Measurements from ENCODE around the gene MYO1B.

The MYO1B gene

DNA sequence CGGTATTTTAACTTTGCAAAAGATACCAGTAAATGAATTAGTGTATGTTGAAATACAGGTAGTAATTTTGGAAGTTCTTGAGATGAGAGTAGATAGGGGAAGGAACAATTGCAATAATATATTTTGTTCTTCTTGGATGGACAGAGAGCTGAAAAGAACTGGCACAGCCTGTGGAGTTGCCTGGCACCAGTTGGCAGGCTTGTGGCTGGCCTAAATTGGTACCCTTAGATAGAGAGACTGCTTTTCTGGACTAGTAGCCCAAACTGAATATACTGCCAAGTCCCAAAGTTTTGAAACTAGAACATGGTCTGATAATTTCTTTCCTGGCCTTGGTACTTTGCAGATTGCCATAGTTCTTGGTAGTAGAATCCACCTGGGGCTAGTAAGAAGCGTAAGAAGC lies 26.9 kb downstream of the MYO1B start:
- no peak overlapping the region for H2AFZ ChIP-seq (ENCODE audit: low read length, unreplicated experiment)
- H3K79me2 ChIP-seq (ENCODE audit: control insufficient read depth, insufficient read depth, low read length, unreplicated experiment) = peaks cover 93% of the 10 kb centered on the region
- peaks cover 5% of the 10 kb centered on the region; the same call in 1 of the 2 replicates for H3K36me3 ChIP-seq (ENCODE audit: insufficient read depth, low read length)
- peaks cover 1% of the 10 kb centered on the region for H3K4me1 ChIP-seq (ENCODE audit: control insufficient read depth, insufficient read depth, low read length, unreplicated experiment)
- H3K27ac ChIP-seq (ENCODE audit: low read depth, low read length) = no peak overlapping the region
- H3K27me3 ChIP-seq (ENCODE audit: insufficient read depth, low read length) = no peaks in the 10 kb centered on the region
- no peak overlapping the region for H3K4me3 ChIP-seq (ENCODE audit: low read depth, low read length)

DNA sequence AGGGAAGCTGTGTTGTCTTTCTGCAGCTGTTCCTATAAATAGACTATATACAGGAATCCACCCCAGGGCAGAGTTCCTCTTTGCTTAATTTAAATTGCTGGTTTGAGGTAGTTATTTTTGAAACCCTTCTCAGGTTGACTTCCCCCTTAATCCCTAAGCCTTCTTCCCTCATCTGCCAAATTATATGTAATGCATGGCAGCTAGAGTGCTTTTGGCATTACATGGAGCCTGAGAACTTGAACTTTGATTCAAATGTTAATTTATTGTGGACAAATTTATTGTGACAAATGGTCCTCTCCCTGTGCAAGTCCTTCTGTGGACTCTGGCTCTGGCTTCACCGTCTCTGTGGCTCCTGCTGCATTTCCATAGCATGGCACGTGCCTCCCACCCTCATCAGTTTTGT lies 29.2 kb downstream of the MYO1B start:
- no peak overlapping the region for H2AFZ ChIP-seq (ENCODE audit: low read length, unreplicated experiment)
- no peaks in the 10 kb centered on the region for H3K4me1 ChIP-seq (ENCODE audit: control insufficient read depth, insufficient read depth, low read length, unreplicated experiment)
- H3K4me3 ChIP-seq (ENCODE audit: low read depth, low read length) = no peak overlapping the region
- H3K27ac ChIP-seq (ENCODE audit: low read depth, low read length) = no peak overlapping the region
- peaks cover 73% of the 10 kb centered on the region for H3K79me2 ChIP-seq (ENCODE audit: control insufficient read depth, insufficient read depth, low read length, unreplicated experiment)
- H3K36me3 ChIP-seq (ENCODE audit: insufficient read depth, low read length) = peaks cover 7% of the 10 kb centered on the region; the same call in 1 of the 2 replicates
- H3K27me3 ChIP-seq (ENCODE audit: insufficient read depth, low read length) = no peaks in the 10 kb centered on the region

DNA sequence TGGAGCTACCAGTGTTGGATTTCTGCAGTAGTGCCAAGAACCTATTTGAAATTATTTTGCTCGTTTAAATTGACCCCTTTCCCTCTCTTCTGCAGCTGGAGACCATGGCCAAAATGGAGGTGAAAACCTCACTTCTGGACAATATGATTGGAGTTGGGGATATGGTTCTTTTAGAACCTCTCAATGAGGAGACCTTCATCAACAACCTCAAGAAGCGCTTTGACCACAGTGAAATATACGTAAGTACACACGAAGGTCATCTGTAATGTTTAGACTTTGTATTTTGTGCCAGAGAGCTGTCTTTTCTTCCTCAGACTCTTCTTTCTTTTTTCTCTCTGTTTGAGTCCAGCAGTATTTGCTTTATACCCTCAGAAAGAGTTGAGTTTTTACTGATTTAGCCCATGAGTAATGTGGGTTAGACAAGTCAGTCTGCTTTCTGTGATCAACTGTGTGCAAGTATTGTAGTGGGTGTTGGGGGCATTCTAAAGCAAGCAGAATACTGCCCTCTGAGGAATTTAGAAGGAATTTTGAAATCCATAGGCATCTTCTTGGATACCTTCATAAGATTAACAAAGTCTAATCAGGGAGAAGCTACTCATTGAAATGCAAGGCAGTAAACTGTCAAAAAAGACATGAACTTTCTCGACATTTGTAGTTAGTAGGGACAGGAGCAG lies 31.7 kb downstream of the MYO1B start:
- Histone ChIP-seq H3K27ac (ENCODE audit: low read depth, low read length) (no peak overlapping the region), H2AFZ (ENCODE audit: low read length, unreplicated experiment) (no peak overlapping the region), H3K79me2 (ENCODE audit: control insufficient read depth, insufficient read depth, low read length, unreplicated experiment) (peaks cover 54% of the 10 kb centered on the region), H3K36me3 (ENCODE audit: insufficient read depth, low read length) (peaks cover 7% of the 10 kb centered on the region), H3K27me3 (ENCODE audit: insufficient read depth, low read length) (no peaks in the 10 kb centered on the region), H3K4me3 (ENCODE audit: low read depth, low read length) (no peak overlapping the region), H3K4me1 (ENCODE audit: control insufficient read depth, insufficient read depth, low read length, unreplicated experiment) (no peaks in the 10 kb centered on the region)

GRCh38 chr2:191280290-191280689 lies 35.1 kb downstream of the MYO1B start:
- H3K36me3 ChIP-seq (ENCODE audit: insufficient read depth, low read length) = peaks cover 10% of the 10 kb centered on the region
- no peak overlapping the region for H2AFZ ChIP-seq (ENCODE audit: low read length, unreplicated experiment)
- H3K79me2 ChIP-seq (ENCODE audit: control insufficient read depth, insufficient read depth, low read length, unreplicated experiment) = peaks cover 37% of the 10 kb centered on the region
- H3K27me3 ChIP-seq (ENCODE audit: insufficient read depth, low read length) = no peaks in the 10 kb centered on the region
- H3K4me3 ChIP-seq (ENCODE audit: low read depth, low read length) = no peak overlapping the region
- no peak overlapping the region for H3K27ac ChIP-seq (ENCODE audit: low read depth, low read length)
- H3K4me1 ChIP-seq (ENCODE audit: control insufficient read depth, insufficient read depth, low read length, unreplicated experiment) = no peaks in the 10 kb centered on the region

DNA sequence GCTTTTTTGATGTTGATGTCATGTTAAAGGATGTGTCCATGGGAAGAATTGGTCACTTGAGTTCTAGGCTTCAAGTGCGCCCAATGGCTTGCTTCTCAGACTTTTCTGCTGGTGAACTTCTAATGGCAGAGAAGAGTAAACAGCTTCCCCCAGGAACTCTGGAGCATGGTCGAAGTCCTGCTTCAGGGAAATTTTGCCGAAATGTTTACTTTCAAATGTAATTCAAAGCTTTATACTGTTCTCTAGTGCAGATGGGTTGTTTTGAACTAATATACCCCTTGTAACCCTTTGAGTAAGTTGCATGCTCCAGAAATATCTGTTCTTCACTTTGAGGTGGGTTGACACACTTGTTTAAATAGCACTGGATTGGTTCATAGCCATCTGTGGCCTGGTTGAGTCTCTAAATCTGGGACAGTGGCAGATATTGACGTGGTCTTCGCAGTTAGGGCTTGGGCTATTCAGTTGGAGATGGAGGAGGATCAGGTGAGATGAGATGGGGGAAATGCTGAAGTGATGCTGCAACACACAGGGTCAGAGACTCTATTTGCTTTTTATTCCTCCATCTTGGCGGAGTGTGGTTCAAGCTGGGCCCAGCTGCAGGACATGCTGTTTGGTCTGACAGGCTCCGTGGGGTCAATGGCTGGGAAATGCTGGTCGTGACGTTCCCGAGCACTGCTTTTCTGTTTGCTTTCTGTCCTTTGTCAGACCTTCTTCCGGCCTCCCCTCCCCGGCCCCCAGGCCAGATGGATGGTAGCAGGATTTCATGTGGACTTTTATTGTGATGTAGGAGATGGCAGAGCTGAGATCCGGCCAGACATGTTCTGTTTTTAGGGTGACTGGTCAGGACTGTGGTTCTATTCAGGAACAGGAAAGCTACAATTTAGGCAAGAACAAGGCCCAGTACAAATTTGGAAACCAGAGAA lies 35.9 kb downstream of the MYO1B start:
- Histone ChIP-seq H3K36me3 (ENCODE audit: insufficient read depth, low read length) (peaks cover 10% of the 10 kb centered on the region), H3K27me3 (ENCODE audit: insufficient read depth, low read length) (no peaks in the 10 kb centered on the region), H3K27ac (ENCODE audit: low read depth, low read length) (no peak overlapping the region), H3K79me2 (ENCODE audit: control insufficient read depth, insufficient read depth, low read length, unreplicated experiment) (peaks cover 32% of the 10 kb centered on the region), H3K4me1 (ENCODE audit: control insufficient read depth, insufficient read depth, low read length, unreplicated experiment) (no peaks in the 10 kb centered on the region), H3K4me3 (ENCODE audit: low read depth, low read length) (no peak overlapping the region), H2AFZ (ENCODE audit: low read length, unreplicated experiment) (no peak overlapping the region)

- Histone ChIP-seq H3K27ac (ENCODE audit: low read depth, low read length) (no peak overlapping the region), H3K36me3 (ENCODE audit: insufficient read depth, low read length) (peaks cover 3% of the 10 kb centered on the region; the same call in 1 of the 2 replicates), H3K4me1 (ENCODE audit: control insufficient read depth, insufficient read depth, low read length, unreplicated experiment) (no peaks in the 10 kb centered on the region), H3K79me2 (ENCODE audit: control insufficient read depth, insufficient read depth, low read length, unreplicated experiment) (peaks cover 24% of the 10 kb centered on the region), H2AFZ (ENCODE audit: low read length, unreplicated experiment) (no peak overlapping the region), H3K27me3 (ENCODE audit: insufficient read depth, low read length) (no peaks in the 10 kb centered on the region), H3K4me3 (ENCODE audit: low read depth, low read length) (no peak overlapping the region)
These were observed 40.0 kb downstream of the MYO1B start for GRCh38 chr2:191285252-191285651.

GRCh38 chr2:191287820-191288219 lies 42.6 kb downstream of the MYO1B start:
- Histone ChIP-seq H3K27ac (ENCODE audit: low read depth, low read length) (no peak overlapping the region), H3K27me3 (ENCODE audit: insufficient read depth, low read length) (no peaks in the 10 kb centered on the region), H3K4me1 (ENCODE audit: control insufficient read depth, insufficient read depth, low read length, unreplicated experiment) (peaks cover 10% of the 10 kb centered on the region), H3K4me3 (ENCODE audit: low read depth, low read length) (no peak overlapping the region), H3K36me3 (ENCODE audit: insufficient read depth, low read length) (0 out of 2 replicates have a peak, but pooled peaks cover 3% of the 10 kb centered on the region), H3K79me2 (ENCODE audit: control insufficient read depth, insufficient read depth, low read length, unreplicated experiment) (peaks cover 32% of the 10 kb centered on the region), H2AFZ (ENCODE audit: low read length, unreplicated experiment) (no peak overlapping the region)

- Histone ChIP-seq H3K4me1 (ENCODE audit: control insufficient read depth, insufficient read depth, low read length, unreplicated experiment) (peaks cover 14% of the 10 kb centered on the region), H3K79me2 (ENCODE audit: control insufficient read depth, insufficient read depth, low read length, unreplicated experiment) (peaks cover 42% of the 10 kb centered on the region), H3K36me3 (ENCODE audit: insufficient read depth, low read length) (0 out of 2 replicates have a peak, but pooled peaks cover 2% of the 10 kb centered on the region), H3K27ac (ENCODE audit: low read depth, low read length) (no peak overlapping the region), H2AFZ (ENCODE audit: low read length, unreplicated experiment) (no peak overlapping the region), H3K27me3 (ENCODE audit: insufficient read depth, low read length) (no peaks in the 10 kb centered on the region), H3K4me3 (ENCODE audit: low read depth, low read length) (no peak overlapping the region)
These were observed 43.8 kb downstream of the MYO1B start for GRCh38 chr2:191289049-191289448.

DNA sequence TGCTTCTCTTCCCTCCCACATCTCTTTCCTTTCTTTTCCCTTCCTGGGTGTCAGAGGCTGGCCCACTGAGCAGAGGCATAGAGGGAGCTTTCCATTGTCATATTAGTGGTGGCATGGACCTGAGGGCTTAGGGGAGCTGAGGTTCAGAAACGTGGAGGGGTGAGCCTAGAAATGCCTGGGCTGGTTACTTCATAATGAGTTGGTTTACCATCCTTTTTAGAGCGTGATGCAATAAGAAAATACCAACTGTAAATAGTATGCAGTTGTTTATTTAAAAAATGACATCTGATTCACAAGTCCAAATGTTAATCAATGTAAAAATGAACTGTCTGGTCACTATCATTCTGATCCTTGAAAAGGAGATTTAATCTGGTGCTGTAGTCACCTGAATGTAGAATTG lies 46.3 kb downstream of the MYO1B start:
- Histone ChIP-seq H3K79me2 (ENCODE audit: control insufficient read depth, insufficient read depth, low read length, unreplicated experiment) (peaks cover 34% of the 10 kb centered on the region), H3K4me1 (ENCODE audit: control insufficient read depth, insufficient read depth, low read length, unreplicated experiment) (peaks cover 18% of the 10 kb centered on the region), H3K36me3 (ENCODE audit: insufficient read depth, low read length) (no peaks in the 10 kb centered on the region), H3K4me3 (ENCODE audit: low read depth, low read length) (no peak overlapping the region), H3K27me3 (ENCODE audit: insufficient read depth, low read length) (no peaks in the 10 kb centered on the region), H2AFZ (ENCODE audit: low read length, unreplicated experiment) (no peak overlapping the region), H3K27ac (ENCODE audit: low read depth, low read length) (no peak overlapping the region)

DNA sequence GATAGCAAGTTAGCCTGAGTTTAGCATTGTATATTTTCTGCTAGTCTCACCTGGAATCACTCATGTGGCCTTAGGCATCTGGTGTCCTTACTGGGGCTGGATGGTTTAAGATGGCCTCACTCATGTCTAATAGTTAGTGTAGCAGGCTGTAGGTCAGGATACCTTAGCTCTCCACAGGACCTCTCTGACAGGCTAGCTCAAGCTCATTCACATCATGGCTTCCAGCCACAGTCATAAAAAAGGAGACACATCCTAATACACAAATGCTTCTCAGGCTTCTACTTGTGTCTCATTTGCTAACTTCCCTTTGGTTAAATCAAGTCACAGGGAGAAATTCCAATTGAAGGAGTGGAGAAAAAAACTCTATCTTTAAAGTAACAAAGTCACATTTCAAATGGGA lies 47.7 kb downstream of the MYO1B start:
- Histone ChIP-seq H3K79me2 (ENCODE audit: control insufficient read depth, insufficient read depth, low read length, unreplicated experiment) (peaks cover 34% of the 10 kb centered on the region), H3K4me3 (ENCODE audit: low read depth, low read length) (no peak overlapping the region), H3K36me3 (ENCODE audit: insufficient read depth, low read length) (no peaks in the 10 kb centered on the region), H3K4me1 (ENCODE audit: control insufficient read depth, insufficient read depth, low read length, unreplicated experiment) (peaks cover 18% of the 10 kb centered on the region), H3K27ac (ENCODE audit: low read depth, low read length) (no peak overlapping the region), H2AFZ (ENCODE audit: low read length, unreplicated experiment) (no peak overlapping the region), H3K27me3 (ENCODE audit: insufficient read depth, low read length) (no peaks in the 10 kb centered on the region)
